NB4 (cell line): ENCODE measurements around the gene ADAMTSL2.

ENCODE experiments used
- POLR2A ChIP-seq: IDR thresholded peaks from 2 replicates; pipeline ENCODE4 v1.6.1; 2011; ENCODE audit warnings: mild to moderate bottlenecking; ENCODE audit not compliant: insufficient read length; ENCODE audit errors: extremely low read depth
- TF ChIP-seq, protein P1 (sequence below): IDR thresholded peaks from one replicate; pipeline ENCODE4 v1.5.1; 2012; ENCODE audit warnings: low read depth, low read length

DNA sequence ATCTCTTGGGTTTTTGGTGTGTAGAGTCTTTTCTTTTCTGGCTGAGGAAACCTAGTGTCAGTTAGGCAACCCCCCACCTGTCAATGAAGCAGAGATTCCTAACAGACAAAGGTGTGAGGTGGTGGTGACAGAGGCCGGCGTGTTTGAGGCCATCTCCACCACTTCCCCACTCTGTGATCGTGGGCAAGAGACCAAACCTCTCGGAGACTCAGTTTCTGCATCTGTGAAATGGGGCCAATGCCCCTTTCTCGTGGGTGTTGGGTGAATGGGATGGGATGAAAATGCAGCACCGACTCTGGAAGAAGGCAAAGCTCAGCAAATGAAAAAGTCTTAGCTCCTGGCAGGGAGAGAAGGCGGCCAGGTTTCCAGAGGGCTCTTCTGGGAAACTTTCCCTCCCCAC, 73.9 kb downstream of the ADAMTSL2 start:
- TF ChIP-seq, protein P1, sequence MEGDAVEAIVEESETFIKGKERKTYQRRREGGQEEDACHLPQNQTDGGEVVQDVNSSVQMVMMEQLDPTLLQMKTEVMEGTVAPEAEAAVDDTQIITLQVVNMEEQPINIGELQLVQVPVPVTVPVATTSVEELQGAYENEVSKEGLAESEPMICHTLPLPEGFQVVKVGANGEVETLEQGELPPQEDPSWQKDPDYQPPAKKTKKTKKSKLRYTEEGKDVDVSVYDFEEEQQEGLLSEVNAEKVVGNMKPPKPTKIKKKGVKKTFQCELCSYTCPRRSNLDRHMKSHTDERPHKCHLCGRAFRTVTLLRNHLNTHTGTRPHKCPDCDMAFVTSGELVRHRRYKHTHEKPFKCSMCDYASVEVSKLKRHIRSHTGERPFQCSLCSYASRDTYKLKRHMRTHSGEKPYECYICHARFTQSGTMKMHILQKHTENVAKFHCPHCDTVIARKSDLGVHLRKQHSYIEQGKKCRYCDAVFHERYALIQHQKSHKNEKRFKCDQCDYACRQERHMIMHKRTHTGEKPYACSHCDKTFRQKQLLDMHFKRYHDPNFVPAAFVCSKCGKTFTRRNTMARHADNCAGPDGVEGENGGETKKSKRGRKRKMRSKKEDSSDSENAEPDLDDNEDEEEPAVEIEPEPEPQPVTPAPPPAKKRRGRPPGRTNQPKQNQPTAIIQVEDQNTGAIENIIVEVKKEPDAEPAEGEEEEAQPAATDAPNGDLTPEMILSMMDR = no peak
- TF ChIP-seq POLR2A = no peak
